K562 treated with DMSO at 1 percent for 24 hours (cell line): Measurements from ENCODE around the gene AJUBA. TPM values are rescaled to one million over a fixed set of nuclear protein-coding genes. Genes with fewer than 3 reads are reported as not detected.

ENCODE experiments used
- total RNA-seq: library from RNA; unstranded; fragments of 300-600 nt; gene quantifications from 2 replicates; pipeline ENCODE4 v1.2.3, GENCODE V29; 2022; ENCODE audit warnings: low read depth; ENCODE audit not compliant: insufficient read depth

AJUBA gene
- 13.0 and 13.8 TPM in 2 replicates for total RNA-seq

GRCh38 chr14:22982477-22983245 lies at the start of gene AJUBA:
TSS of gene AJUBA (minus strand) at chr14:22982551. CDS start at chr14:22982266, 285 bp downstream.

GRCh38 chr14:23009939-23010726 lies 27.8 kb upstream of the AJUBA start, which contains the start of gene C14orf93:
TSS of gene C14orf93 (minus strand) at chr14:23010143. CDS start at chr14:22999023, 11,120 bp downstream.

GRCh38 chr14:22929104-22929960 lies 53.0 kb downstream of the AJUBA start, which contains the start of gene PRMT5:
TSS of gene PRMT5 (minus strand) at chr14:22929376. CDS start at chr14:22929361, 15 bp downstream.

Other genes starting within 250 kb of the AJUBA start
- gene OXA1L, start 215.9 kb downstream of the AJUBA start, total RNA-seq = 109 and 111 TPM in 2 replicates
- 1.1 and 3.5 TPM in 2 replicates for gene SLC7A7, start 167.1 kb downstream of the AJUBA start, total RNA-seq
- 98.0 and 108 TPM in 2 replicates for gene MRPL52, start 152.7 kb downstream of the AJUBA start, total RNA-seq
- 3.0 and 3.6 TPM in 2 replicates for gene MMP14, start 146.0 kb downstream of the AJUBA start, total RNA-seq
- gene LRP10, start 110.8 kb downstream of the AJUBA start, total RNA-seq = 75.9 and 77.9 TPM in 2 replicates
- 0.79 and 1.2 TPM in 2 replicates for gene REM2, start 99.3 kb downstream of the AJUBA start, total RNA-seq
- 44.1 and 51.2 TPM in 2 replicates for gene RBM23, start 63.4 kb downstream of the AJUBA start, total RNA-seq
- gene PRMT5, start 53.2 kb downstream of the AJUBA start, total RNA-seq = 92.0 and 107 TPM in 2 replicates
- gene HAUS4, start 25.5 kb downstream of the AJUBA start, total RNA-seq = 103 and 114 TPM in 2 replicates
- gene C14orf93, start 27.6 kb upstream of the AJUBA start, total RNA-seq = 24.9 and 27.5 TPM in 2 replicates
- 142 and 154 TPM in 2 replicates for gene PSMB5, start 52.3 kb upstream of the AJUBA start, total RNA-seq
- gene PSMB11, start 59.7 kb upstream of the AJUBA start, total RNA-seq = not detected in 2 replicates
- gene CDH24, start 75.0 kb upstream of the AJUBA start, total RNA-seq = 19.6 and 20.7 TPM in 2 replicates
- gene ACIN1, start 112.6 kb upstream of the AJUBA start, total RNA-seq = 102 and 115 TPM in 2 replicates
- 33.7 and 50.7 TPM in 2 replicates for gene C14orf119, start 113.0 kb upstream of the AJUBA start, total RNA-seq
- not detected in 2 replicates for gene CIROP, start 122.4 kb upstream of the AJUBA start, total RNA-seq
- gene CEBPE, start 136.7 kb upstream of the AJUBA start, total RNA-seq = not detected in 2 replicates
- 7.6 and 9.6 TPM in 2 replicates for gene SLC7A8, start 201.1 kb upstream of the AJUBA start, total RNA-seq